HEK293 (cell line): ENCODE data around the gene CAPZB.
"Not testable (repeated sequence)": the region's sequence is repeated elsewhere in the genome, so short reads cannot be mapped to it uniquely, and the experiment has no call there.

Experiments
- CTCF ChIA-PET: fragments of 350-600 bp; formaldehyde crosslinking; extraction: SDS; loops from one replicate; lab custom pipeline; 2021; ENCODE audit warnings: antibody characterized with exemption; lab: Yijun Ruan, JAX
- POLR2A ChIA-PET: fragments of 300-600 bp; formaldehyde crosslinking; extraction: SDS; loops from one replicate; lab custom pipeline; 2020; ENCODE audit warnings: antibody characterized with exemption, inconsistent platforms; lab: Yijun Ruan, JAX
- H3K27ac ChIP-seq: fragments of 200-500 bp; sonication (Bioruptor generic); 2 replicates; pipeline ENCODE4 v1.5.1; 2014; ENCODE audit warnings: low read depth, low read length, control low read depth, inconsistent platforms; ENCODE audit errors: extremely low read depth
- H3K36me3 ChIP-seq, 2 experiments: fragments of 200-500 bp in 1 of 2; sonication (Bioruptor generic) in 1 of 2; 1 replicate in 1 of 2; 2 replicates in 1 of 2; pipeline ENCODE4 v1.5.1; 2014 to 2017; ENCODE audit warnings: inconsistent platforms in 2 of 2, low read length in 2 of 2; ENCODE audit not compliant: control insufficient read depth in 2 of 2, insufficient read depth in 1 of 2
- H3K4me1 ChIP-seq: fragments of 200-500 bp; sonication (Bioruptor generic); 2 replicates; pipeline ENCODE4 v1.5.1; 2014; ENCODE audit warnings: mild to moderate bottlenecking, low read length, inconsistent platforms; ENCODE audit not compliant: control insufficient read depth, insufficient read depth
- H3K4me3 ChIP-seq: 2 replicates; pipeline ENCODE4 v1.5.1; 2011; ENCODE audit warnings: low read depth, mild to moderate bottlenecking, control low read depth, low read length, moderate library complexity
- H3K9me3 ChIP-seq: fragments of 200-500 bp; sonication (Bioruptor generic); 2 replicates; pipeline ENCODE4 v1.5.1; 2014; ENCODE audit warnings: low read depth, low read length, inconsistent platforms; ENCODE audit not compliant: control insufficient read depth, insufficient read depth
- BCL11B ChIP-seq: fragments of 450-650 bp; formaldehyde crosslinking; IDR thresholded peaks from 2 replicates; pipeline ENCODE4 v1.5.1; 2016; ENCODE audit warnings: low read depth, missing biosample characterization, missing genetic modification characterization
- IKZF3 ChIP-seq: fragments of 450-650 bp; IDR thresholded peaks from 2 replicates; pipeline ENCODE4 v1.5.0; 2018; ENCODE audit warnings: missing biosample characterization, mild to moderate bottlenecking, missing genetic modification characterization, moderate library complexity
- MEIS1 ChIP-seq: sonication (generic); formaldehyde crosslinking; IDR thresholded peaks from 2 replicates; pipeline ENCODE4 v1.8.1; 2022; ENCODE audit warnings: missing genetic modification reagents, mild to moderate bottlenecking, borderline replicate concordance
- SCRT2 ChIP-seq: fragments of 450-650 bp; formaldehyde crosslinking; IDR thresholded peaks from 2 replicates; pipeline ENCODE4 v1.5.1; 2016; ENCODE audit warnings: missing biosample characterization, missing genetic modification characterization
- TCF7L2 ChIP-seq: IDR thresholded peaks from 2 replicates; pipeline ENCODE4 v1.6.1; 2011; ENCODE audit warnings: low read depth, mild to moderate bottlenecking, inconsistent platforms, low read length, moderate library complexity, borderline replicate concordance
- WT1 ChIP-seq: fragments of 450-650 bp; formaldehyde crosslinking; IDR thresholded peaks from 2 replicates; pipeline ENCODE4 v1.5.1; 2016; ENCODE audit warnings: missing biosample characterization, missing genetic modification characterization
- ZFP37 ChIP-seq: fragments of 450-650 bp; formaldehyde crosslinking; IDR thresholded peaks from 2 replicates; pipeline ENCODE4 v1.5.1; 2016; ENCODE audit warnings: missing biosample characterization, missing genetic modification characterization
- ZNF10 ChIP-seq: fragments of 450-650 bp; formaldehyde crosslinking; IDR thresholded peaks from 2 replicates; pipeline ENCODE4 v1.5.1; 2017; ENCODE audit warnings: missing biosample characterization, missing genetic modification characterization
- ZNF274 ChIP-seq, 2 experiments: fragments of 200-500 bp in 1 of 2; fragments of 450-650 bp in 1 of 2; sonication (Bioruptor generic) in 1 of 2; formaldehyde crosslinking in 1 of 2; IDR thresholded peaks; 2 replicates each; pipeline versions ENCODE4 v1.5.1 to v1.6.1; 2014 to 2016; ENCODE audit warnings: borderline replicate concordance in 1 of 2, inconsistent platforms in 1 of 2, low read length in 1 of 2, missing biosample characterization in 1 of 2, missing genetic modification characterization in 1 of 2
- ZNF416 ChIP-seq: fragments of 450-650 bp; formaldehyde crosslinking; IDR thresholded peaks from 2 replicates; pipeline ENCODE4 v1.5.1; 2016; ENCODE audit warnings: missing biosample characterization, missing genetic modification characterization
- ZNF473 ChIP-seq: fragments of 450-650 bp; formaldehyde crosslinking; IDR thresholded peaks from 2 replicates; pipeline ENCODE4 v1.5.1; 2017; ENCODE audit warnings: missing biosample characterization, missing genetic modification characterization
- ZNF544 ChIP-seq: fragments of 450-650 bp; formaldehyde crosslinking; IDR thresholded peaks from 2 replicates; pipeline ENCODE4 v1.5.0; 2017; ENCODE audit warnings: missing biosample characterization, missing genetic modification characterization
- ZNF747 ChIP-seq: fragments of 450-650 bp; formaldehyde crosslinking; IDR thresholded peaks from 2 replicates; pipeline ENCODE4 v1.5.1; 2016; ENCODE audit warnings: missing biosample characterization, missing genetic modification characterization
- ZNF768 ChIP-seq: fragments of 450-650 bp; formaldehyde crosslinking; IDR thresholded peaks from 2 replicates; pipeline ENCODE4 v1.5.1; 2018; ENCODE audit warnings: missing biosample characterization, mild to moderate bottlenecking, missing genetic modification characterization
- TF ChIP-seq, protein P1 (sequence below): sonication (generic); formaldehyde crosslinking; IDR thresholded peaks from 2 replicates; pipeline ENCODE4 v1.8.1; 2022; ENCODE audit warnings: mild to moderate bottlenecking, moderate library complexity, missing genetic modification reagents
- TF ChIP-seq, protein P2 (sequence below): fragments of 450-650 bp; formaldehyde crosslinking; IDR thresholded peaks from 2 replicates; pipeline ENCODE4 v1.5.1; 2016; ENCODE audit warnings: missing biosample characterization, missing genetic modification characterization, borderline replicate concordance
- TF ChIP-seq, protein P3 (sequence below): fragments of 450-650 bp; formaldehyde crosslinking; IDR thresholded peaks from 2 replicates; pipeline ENCODE4 v1.5.1; 2016; ENCODE audit warnings: missing biosample characterization, missing genetic modification characterization, low read depth
- TF ChIP-seq, protein P4 (sequence below): fragments of 450-650 bp; formaldehyde crosslinking; IDR thresholded peaks from 2 replicates; pipeline ENCODE4 v1.5.1; 2017; ENCODE audit warnings: missing biosample characterization, missing genetic modification characterization
- TF ChIP-seq, protein P5 (sequence below): fragments of 450-650 bp; formaldehyde crosslinking; IDR thresholded peaks from 2 replicates; pipeline ENCODE4 v1.5.1; 2017; ENCODE audit warnings: missing biosample characterization, missing genetic modification characterization

The CAPZB gene

DNA sequence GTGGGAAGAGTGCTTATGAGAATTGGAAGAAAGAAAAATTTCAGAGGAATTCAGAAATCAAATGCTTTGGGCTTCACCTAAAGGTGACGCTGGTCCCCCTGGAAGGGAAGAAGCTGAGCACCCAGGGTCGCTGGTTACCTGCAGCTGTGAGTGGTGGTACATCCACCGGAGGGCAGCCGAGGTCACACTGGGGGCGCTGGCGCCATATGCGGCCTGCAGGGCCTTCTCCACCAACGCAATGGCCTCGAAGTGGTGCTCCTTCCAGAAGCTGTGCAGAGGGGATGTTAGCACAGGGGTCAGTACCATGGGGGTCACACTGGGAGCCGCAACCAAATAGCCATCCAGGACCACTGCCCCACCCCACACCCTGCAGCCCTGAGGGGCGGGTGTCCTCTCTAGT, 179.5 kb downstream of the CAPZB start:
- H3K27ac ChIP-seq = no peak overlapping the region
- H3K4me1 ChIP-seq = peaks cover 2% of the 10 kb centered on the region; the same call in 1 of the 2 replicates
- H3K36me3 ChIP-seq = peaks cover 7 to 82% of the 10 kb centered on the region in 2 experiments; a peak in 2 of 3 replicates
- POLR2A ChIA-PET = no interaction called here
- H3K4me3 ChIP-seq = no peak overlapping the region
- no peaks in the 10 kb centered on the region for H3K9me3 ChIP-seq
- no peak for TF ChIP-seq ZFP37 (tag by site-specific recombination)
- TF ChIP-seq ZNF10 (tag by site-specific recombination) = no peak
- TF ChIP-seq ZNF473 (tag by site-specific recombination) = no peak
- TF ChIP-seq, protein P1, sequence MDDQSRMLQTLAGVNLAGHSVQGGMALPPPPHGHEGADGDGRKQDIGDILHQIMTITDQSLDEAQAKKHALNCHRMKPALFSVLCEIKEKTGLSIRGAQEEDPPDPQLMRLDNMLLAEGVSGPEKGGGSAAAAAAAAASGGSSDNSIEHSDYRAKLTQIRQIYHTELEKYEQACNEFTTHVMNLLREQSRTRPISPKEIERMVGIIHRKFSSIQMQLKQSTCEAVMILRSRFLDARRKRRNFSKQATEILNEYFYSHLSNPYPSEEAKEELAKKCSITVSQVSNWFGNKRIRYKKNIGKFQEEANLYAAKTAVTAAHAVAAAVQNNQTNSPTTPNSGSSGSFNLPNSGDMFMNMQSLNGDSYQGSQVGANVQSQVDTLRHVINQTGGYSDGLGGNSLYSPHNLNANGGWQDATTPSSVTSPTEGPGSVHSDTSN (CRISPR knock-in tag) = no peak
- no peak for TF ChIP-seq SCRT2 (tag by site-specific recombination)
- no peak for TF ChIP-seq IKZF3 (tag by site-specific recombination)
- no peak for TF ChIP-seq ZNF416 (tag by site-specific recombination)
- TF ChIP-seq, protein P2, sequence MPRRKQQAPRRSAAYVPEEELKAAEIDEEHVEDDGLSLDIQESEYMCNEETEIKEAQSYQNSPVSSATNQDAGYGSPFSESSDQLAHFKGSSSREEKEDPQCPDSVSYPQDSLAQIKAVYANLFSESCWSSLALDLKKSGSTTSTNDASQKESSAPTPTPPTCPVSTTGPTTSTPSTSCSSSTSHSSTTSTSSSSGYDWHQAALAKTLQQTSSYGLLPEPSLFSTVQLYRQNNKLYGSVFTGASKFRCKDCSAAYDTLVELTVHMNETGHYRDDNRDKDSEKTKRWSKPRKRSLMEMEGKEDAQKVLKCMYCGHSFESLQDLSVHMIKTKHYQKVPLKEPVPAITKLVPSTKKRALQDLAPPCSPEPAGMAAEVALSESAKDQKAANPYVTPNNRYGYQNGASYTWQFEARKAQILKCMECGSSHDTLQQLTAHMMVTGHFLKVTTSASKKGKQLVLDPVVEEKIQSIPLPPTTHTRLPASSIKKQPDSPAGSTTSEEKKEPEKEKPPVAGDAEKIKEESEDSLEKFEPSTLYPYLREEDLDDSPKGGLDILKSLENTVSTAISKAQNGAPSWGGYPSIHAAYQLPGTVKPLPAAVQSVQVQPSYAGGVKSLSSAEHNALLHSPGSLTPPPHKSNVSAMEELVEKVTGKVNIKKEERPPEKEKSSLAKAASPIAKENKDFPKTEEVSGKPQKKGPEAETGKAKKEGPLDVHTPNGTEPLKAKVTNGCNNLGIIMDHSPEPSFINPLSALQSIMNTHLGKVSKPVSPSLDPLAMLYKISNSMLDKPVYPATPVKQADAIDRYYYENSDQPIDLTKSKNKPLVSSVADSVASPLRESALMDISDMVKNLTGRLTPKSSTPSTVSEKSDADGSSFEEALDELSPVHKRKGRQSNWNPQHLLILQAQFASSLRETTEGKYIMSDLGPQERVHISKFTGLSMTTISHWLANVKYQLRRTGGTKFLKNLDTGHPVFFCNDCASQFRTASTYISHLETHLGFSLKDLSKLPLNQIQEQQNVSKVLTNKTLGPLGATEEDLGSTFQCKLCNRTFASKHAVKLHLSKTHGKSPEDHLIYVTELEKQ = no peak
- TF ChIP-seq ZNF544 = no peak
- TF ChIP-seq BCL11B = no peak
- no peak for TF ChIP-seq TCF7L2
- TF ChIP-seq, protein P3, sequence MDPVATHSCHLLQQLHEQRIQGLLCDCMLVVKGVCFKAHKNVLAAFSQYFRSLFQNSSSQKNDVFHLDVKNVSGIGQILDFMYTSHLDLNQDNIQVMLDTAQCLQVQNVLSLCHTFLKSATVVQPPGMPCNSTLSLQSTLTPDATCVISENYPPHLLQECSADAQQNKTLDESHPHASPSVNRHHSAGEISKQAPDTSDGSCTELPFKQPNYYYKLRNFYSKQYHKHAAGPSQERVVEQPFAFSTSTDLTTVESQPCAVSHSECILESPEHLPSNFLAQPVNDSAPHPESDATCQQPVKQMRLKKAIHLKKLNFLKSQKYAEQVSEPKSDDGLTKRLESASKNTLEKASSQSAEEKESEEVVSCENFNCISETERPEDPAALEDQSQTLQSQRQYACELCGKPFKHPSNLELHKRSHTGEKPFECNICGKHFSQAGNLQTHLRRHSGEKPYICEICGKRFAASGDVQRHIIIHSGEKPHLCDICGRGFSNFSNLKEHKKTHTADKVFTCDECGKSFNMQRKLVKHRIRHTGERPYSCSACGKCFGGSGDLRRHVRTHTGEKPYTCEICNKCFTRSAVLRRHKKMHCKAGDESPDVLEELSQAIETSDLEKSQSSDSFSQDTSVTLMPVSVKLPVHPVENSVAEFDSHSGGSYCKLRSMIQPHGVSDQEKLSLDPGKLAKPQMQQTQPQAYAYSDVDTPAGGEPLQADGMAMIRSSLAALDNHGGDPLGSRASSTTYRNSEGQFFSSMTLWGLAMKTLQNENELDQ = no peak
- no peak for TF ChIP-seq ZNF747 (tag by site-specific recombination)
- TF ChIP-seq ZNF768 = no peak
- TF ChIP-seq, protein P4, sequence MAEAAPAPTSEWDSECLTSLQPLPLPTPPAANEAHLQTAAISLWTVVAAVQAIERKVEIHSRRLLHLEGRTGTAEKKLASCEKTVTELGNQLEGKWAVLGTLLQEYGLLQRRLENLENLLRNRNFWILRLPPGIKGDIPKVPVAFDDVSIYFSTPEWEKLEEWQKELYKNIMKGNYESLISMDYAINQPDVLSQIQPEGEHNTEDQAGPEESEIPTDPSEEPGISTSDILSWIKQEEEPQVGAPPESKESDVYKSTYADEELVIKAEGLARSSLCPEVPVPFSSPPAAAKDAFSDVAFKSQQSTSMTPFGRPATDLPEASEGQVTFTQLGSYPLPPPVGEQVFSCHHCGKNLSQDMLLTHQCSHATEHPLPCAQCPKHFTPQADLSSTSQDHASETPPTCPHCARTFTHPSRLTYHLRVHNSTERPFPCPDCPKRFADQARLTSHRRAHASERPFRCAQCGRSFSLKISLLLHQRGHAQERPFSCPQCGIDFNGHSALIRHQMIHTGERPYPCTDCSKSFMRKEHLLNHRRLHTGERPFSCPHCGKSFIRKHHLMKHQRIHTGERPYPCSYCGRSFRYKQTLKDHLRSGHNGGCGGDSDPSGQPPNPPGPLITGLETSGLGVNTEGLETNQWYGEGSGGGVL (tag by site-specific recombination) = no peak
- TF ChIP-seq WT1 (tag by site-specific recombination) = no peak
- TF ChIP-seq MEIS1 (CRISPR knock-in tag) = no peak
- TF ChIP-seq ZNF274 (IDR thresholded peaks at IDR 0.05; ENCODE audit: low read length) = no peak
- TF ChIP-seq ZNF274 (tag by site-specific recombination; IDR thresholded peaks at IDR 0.05; ENCODE audit: borderline replicate concordance) = no peak
- TF ChIP-seq, protein P5, sequence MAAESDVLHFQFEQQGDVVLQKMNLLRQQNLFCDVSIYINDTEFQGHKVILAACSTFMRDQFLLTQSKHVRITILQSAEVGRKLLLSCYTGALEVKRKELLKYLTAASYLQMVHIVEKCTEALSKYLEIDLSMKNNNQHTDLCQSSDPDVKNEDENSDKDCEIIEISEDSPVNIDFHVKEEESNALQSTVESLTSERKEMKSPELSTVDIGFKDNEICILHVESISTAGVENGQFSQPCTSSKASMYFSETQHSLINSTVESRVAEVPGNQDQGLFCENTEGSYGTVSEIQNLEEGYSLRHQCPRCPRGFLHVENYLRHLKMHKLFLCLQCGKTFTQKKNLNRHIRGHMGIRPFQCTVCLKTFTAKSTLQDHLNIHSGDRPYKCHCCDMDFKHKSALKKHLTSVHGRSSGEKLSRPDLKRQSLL (tag by site-specific recombination) = no peak
- CTCF ChIA-PET = interaction anchor here (0.6 to 1.2 kb wide), 2 partner anchors 276 to 350 kb away, joined by 3 to 4 read pairs; no protein-coding TSS in a partner anchor

DNA sequence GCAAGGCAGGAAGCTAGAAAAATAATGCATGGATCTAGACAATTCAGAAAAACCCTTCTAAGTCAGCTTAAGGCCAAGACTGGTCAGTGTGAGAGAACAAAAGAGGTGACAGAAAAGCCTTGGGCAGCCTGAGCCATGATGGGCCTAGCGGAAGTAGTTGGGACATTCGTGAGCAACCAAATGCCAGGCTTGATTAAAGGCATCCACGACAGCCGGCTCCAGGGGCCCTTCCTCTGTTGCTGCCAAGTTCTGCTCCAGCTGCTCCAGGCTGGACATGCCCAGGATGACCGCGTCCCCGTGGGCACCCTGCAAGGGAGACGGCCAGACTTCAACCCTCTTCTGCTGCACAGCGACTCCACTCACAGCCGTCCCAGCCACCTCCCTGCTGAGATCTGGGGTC, 181.3 kb downstream of the CAPZB start:
- H3K27ac ChIP-seq, H3K4me3 ChIP-seq, H3K9me3 ChIP-seq, H3K4me1 ChIP-seq, POLR2A ChIA-PET: not testable (repeated sequence)
- CTCF ChIA-PET = interaction anchor here (0.7 kb wide), 1 partner anchor 99 kb away, joined by 5 read pairs; no protein-coding TSS in a partner anchor
- H3K36me3 ChIP-seq = peaks cover 7 to 86% of the 10 kb centered on the region in 2 experiments; a peak in 2 of 3 replicates
